Fibroblast of skin of right biceps (primary cell): ENCODE results near the gene ARHGDIG.
"Not testable (repeated sequence)": the region's sequence is repeated elsewhere in the genome, so short reads cannot be mapped to it uniquely, and the experiment has no call there.

ENCODE experiments used
- DNase-seq: peaks from one replicate; pipeline ENCODE4 v3.0.0-alpha.2; 2013

The ARHGDIG gene

GRCh38 chr16:280552-280951 lies at the start of gene ARHGDIG:
Gene ARHGDIG (plus strand): TSS chr16:280591. CDS start chr16:280681, 90 bp downstream.
- no peak for DNase-seq

GRCh38 chr16:230949-231348 lies 49.4 kb upstream of the ARHGDIG start:
- DNase-seq: no peak

- DNase-seq: peak; percentile 92
Measured at GRCh38 chr16:234468-235305, 45.7 kb upstream of the ARHGDIG start, which contains the start of gene FAM234A. Gene FAM234A (plus strand): TSS chr16:234821. CDS start chr16:254414, 19,593 bp downstream.

GRCh38 chr16:239948-240277 lies 40.5 kb upstream of the ARHGDIG start:
- DNase-seq: no peak

- DNase-seq: no peak
Measured at GRCh38 chr16:240559-240958, 39.8 kb upstream of the ARHGDIG start.

- no peak for DNase-seq
Measured at GRCh38 chr16:242281-242680, 38.1 kb upstream of the ARHGDIG start.

- no peak for DNase-seq
Measured at GRCh38 chr16:243348-243747, 37.0 kb upstream of the ARHGDIG start.

GRCh38 chr16:245105-245504 lies 35.3 kb upstream of the ARHGDIG start:
- no peak for DNase-seq

- no peak for DNase-seq
Measured at GRCh38 chr16:247027-247426, 33.4 kb upstream of the ARHGDIG start.

- no peak for DNase-seq
Measured at GRCh38 chr16:249431-249830, 31.0 kb upstream of the ARHGDIG start.

- DNase-seq: no peak
Measured at GRCh38 chr16:252366-253337, 27.7 kb upstream of the ARHGDIG start.

- DNase-seq: no peak
Measured at GRCh38 chr16:253833-254232, 26.6 kb upstream of the ARHGDIG start.

GRCh38 chr16:254461-254860 lies 25.9 kb upstream of the ARHGDIG start:
- no peak for DNase-seq

- DNase-seq: no peak
Measured at GRCh38 chr16:255183-255582, 25.2 kb upstream of the ARHGDIG start.

- DNase-seq: not testable (repeated sequence)
Measured at GRCh38 chr16:258091-258490, 22.3 kb upstream of the ARHGDIG start.

GRCh38 chr16:259226-259625 lies 21.2 kb upstream of the ARHGDIG start:
- no peak for DNase-seq

- no peak for DNase-seq
Measured at GRCh38 chr16:259814-260253, 20.6 kb upstream of the ARHGDIG start.

- DNase-seq: no peak
Measured at GRCh38 chr16:260326-260725, 20.1 kb upstream of the ARHGDIG start.

- DNase-seq: no peak
Measured at GRCh38 chr16:261031-261691, 19.2 kb upstream of the ARHGDIG start.

GRCh38 chr16:262121-262745 lies 18.2 kb upstream of the ARHGDIG start:
- no peak for DNase-seq

- DNase-seq: no peak
Measured at GRCh38 chr16:263182-263774, 17.1 kb upstream of the ARHGDIG start.

GRCh38 chr16:263944-264343 lies 16.4 kb upstream of the ARHGDIG start:
- no peak for DNase-seq
